HG03378 (cell line): ENCODE data around the gene TMTC2.

Source experiments
- ATAC-seq: cut with Tn5 transposase; IDR thresholded peaks from one replicate; pipeline ENCODE4 v1.9.1; 2021; ENCODE audit warnings: mild to moderate bottlenecking, moderate library complexity; ENCODE audit not compliant: unreplicated experiment

Gene TMTC2

DNA sequence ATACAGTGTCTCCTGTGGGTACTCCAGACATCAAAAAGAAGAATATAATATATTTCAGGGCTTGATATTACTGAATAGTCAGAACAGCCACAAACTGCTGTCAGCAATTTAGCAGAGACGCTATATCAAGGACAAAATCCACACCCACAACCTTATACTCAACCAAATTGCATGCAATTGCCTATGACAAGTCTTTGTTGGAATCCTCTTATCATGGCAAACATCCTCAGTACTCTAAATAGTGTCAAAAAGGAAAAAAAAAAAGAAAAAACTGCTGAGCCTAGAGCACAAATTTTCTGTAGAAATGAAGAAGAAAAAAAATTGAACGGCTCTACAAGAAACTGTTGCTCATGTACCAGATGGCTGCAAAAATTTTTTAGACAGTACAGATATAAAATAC, 485.7 kb downstream of the TMTC2 start:
- no peak for ATAC-seq

DNA sequence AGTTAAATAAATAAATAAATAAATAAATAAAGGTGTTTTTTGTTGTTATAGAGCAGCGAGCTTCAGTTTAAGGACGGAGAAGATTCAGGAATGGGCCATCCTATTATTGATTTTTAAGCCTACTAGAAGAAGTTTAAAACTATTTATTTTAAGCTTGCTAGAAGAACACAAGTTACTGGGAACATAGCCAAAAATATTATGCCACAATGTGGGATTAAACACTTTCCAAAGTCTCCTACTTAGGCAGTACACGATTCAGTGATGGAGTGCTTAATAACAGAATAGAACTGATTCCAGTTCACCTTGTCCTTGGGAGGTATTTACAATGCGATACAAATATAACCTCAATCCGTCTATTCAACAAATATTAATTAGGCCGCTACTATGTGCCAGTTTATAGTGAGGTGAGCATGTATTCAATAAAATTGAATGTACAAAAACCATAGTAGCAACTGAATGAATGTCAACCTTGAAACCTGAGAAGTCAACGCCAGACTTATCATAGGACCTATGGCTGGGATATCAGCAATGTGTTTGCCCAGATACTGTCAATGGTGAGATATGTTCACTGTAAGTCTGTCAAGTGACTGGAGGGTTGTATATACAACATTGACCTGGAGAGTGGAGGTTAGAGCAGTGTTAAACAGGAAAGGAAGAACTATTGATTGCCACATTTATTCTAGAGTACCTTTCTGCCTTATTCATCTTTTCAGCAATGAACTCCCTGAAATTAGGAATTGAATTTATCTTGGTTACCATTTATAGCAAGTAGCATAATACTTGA, 486.4 kb downstream of the TMTC2 start:
- no peak for ATAC-seq

DNA sequence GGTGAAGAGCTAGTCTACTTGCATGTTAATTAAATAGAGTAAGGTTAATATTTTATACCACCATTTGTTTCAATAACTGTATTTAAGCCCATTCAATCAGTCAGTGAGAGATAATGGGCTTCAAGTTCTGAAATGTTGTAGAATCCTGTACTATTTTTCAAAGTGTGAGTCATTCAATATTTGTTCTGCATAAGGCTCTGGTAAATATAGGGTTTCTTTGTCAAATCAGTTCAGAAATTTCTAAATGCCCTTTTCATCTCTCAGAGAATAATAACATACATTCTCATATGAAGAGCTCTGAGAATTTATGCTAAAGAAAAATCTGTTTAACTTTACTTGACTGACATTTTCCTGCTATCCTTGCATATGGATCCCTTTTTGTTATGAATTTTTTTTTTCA, 493.3 kb downstream of the TMTC2 start:
- no peak for ATAC-seq

DNA sequence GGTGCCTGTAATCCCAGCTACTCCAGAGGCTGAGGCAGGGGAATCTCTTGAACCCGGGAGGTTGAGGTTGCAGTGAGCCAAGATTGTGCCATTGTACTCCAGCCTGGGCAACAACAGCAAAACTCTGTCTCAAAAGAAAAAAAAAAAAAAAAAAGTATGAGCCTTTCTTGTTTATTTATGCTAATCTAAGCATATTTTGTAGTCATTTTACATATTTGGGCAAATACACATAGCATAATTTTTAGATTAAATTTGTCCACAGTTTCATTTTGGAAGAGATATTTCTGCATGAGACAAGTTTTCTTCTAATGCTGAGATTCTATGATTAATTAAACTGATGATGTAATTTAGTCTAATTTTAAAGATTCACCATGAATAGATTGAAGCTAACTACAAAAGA, 494.4 kb downstream of the TMTC2 start:
- no peak for ATAC-seq

DNA sequence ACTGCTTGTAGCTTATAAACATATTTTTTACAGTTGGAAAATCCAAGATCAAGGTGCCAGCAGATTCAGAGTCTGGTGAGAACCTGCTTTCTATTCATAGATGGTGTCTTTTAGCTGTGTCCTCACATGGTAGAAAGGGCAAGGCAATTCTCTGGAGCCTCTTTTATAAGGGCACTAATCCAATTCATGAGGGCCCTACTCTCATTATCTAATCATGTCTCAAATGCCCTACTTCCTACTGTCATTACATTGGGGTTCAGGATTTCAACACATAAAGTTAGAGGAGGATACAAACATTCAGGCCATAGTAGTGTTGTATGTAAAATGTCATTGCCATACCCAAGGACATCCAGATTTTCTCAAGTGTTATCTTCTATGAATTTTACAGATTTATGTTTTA, 496.4 kb downstream of the TMTC2 start:
- no peak for ATAC-seq
